B cell (primary cell): Measurements from ENCODE around the gene MOV10L1.

Experiments used
- CTCF ChIP-seq: fragments of 200-600 bp; IDR thresholded peaks from one replicate; pipeline ENCODE4 v1.8.0; 2022; ENCODE audit warnings: antibody characterized with exemption, mild to moderate bottlenecking
- EZH2 ChIP-seq: IDR thresholded peaks from 2 replicates; pipeline ENCODE4 v1.6.1; 2012; ENCODE audit warnings: borderline replicate concordance, low read depth, mild to moderate bottlenecking, moderate library complexity, low read length; ENCODE audit not compliant: insufficient read depth, poor library complexity, severe bottlenecking

GRCh38 chr22:50061824-50062355 is 27.9 kb upstream of the MOV10L1 start:
- TF ChIP-seq CTCF (no peak), EZH2 (no peak)
